DND-41 (cell line): ENCODE data around the gene TECR.

Experiments used
- EZH2 ChIP-seq: IDR thresholded peaks from 3 replicates; pipeline ENCODE4 v1.6.1; 2012; ENCODE audit warnings: borderline replicate concordance, low read depth, mild to moderate bottlenecking, moderate library complexity, low read length, inconsistent platforms; ENCODE audit not compliant: severe bottlenecking
- TF ChIP-seq, protein P1 (sequence below): IDR thresholded peaks from 2 replicates; pipeline ENCODE4 v1.5.1; 2012; ENCODE audit warnings: borderline replicate concordance, low read length, moderate library complexity, mild to moderate bottlenecking; ENCODE audit not compliant: poor library complexity, severe bottlenecking; ENCODE audit errors: extremely low read depth

- TF ChIP-seq, protein P1, sequence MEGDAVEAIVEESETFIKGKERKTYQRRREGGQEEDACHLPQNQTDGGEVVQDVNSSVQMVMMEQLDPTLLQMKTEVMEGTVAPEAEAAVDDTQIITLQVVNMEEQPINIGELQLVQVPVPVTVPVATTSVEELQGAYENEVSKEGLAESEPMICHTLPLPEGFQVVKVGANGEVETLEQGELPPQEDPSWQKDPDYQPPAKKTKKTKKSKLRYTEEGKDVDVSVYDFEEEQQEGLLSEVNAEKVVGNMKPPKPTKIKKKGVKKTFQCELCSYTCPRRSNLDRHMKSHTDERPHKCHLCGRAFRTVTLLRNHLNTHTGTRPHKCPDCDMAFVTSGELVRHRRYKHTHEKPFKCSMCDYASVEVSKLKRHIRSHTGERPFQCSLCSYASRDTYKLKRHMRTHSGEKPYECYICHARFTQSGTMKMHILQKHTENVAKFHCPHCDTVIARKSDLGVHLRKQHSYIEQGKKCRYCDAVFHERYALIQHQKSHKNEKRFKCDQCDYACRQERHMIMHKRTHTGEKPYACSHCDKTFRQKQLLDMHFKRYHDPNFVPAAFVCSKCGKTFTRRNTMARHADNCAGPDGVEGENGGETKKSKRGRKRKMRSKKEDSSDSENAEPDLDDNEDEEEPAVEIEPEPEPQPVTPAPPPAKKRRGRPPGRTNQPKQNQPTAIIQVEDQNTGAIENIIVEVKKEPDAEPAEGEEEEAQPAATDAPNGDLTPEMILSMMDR = peak; percentile 94
- no peak for TF ChIP-seq EZH2
These were observed 49.3 kb upstream of the TECR start for GRCh38 chr19:14479975-14480699.
